ENCODE data around the gene UPP1. TPM values are rescaled to one million over a fixed set of nuclear protein-coding genes. Genes with fewer than 3 reads are reported as not detected.

Gene UPP1
- total and polyA plus RNA-seq, 2 of the 4 experiments (the other 2 are of a cell fraction): 3.9 to 14.5 TPM

Other genes starting within 250 kb of the UPP1 start
- gene PKD1L1, start 140.8 kb upstream of the UPP1 start, total RNA-seq (2012; rRNA removed): under 0.01 TPM in 2 replicates
- 0.03 and 0.15 TPM in 2 replicates for gene PKD1L1, start 140.8 kb upstream of the UPP1 start, polyA plus RNA-seq (2012; rRNA removed)
- gene HUS1, start 109.7 kb upstream of the UPP1 start, total RNA-seq (2012; rRNA removed): 18.3 and 31.9 TPM in 2 replicates
- gene HUS1, start 109.7 kb upstream of the UPP1 start, polyA plus RNA-seq (2012; rRNA removed): 12.7 and 16.2 TPM in 2 replicates
- gene SUN3, start 60.2 kb upstream of the UPP1 start, total RNA-seq (2012; rRNA removed): not detected in 2 replicates
- not detected in 2 replicates for gene SUN3, start 60.2 kb upstream of the UPP1 start, polyA plus RNA-seq (2012; rRNA removed)
- gene C7orf57, start 53.7 kb upstream of the UPP1 start, total RNA-seq (2012; rRNA removed): not detected in 2 replicates
- not detected in 2 replicates for gene C7orf57, start 53.7 kb upstream of the UPP1 start, polyA plus RNA-seq (2012; rRNA removed)
- gene ABCA13, start 82.2 kb downstream of the UPP1 start, total RNA-seq (2012; rRNA removed): under 0.01 TPM in 2 replicates
- gene ABCA13, start 82.2 kb downstream of the UPP1 start, polyA plus RNA-seq (2012; rRNA removed): 0.04 and 0.07 TPM in 2 replicates

Data from IMR-90 (cell line).